Astrocyte of the hippocampus (primary cell): ENCODE measurements around the gene PAQR3.

ENCODE experiments used
- DNase-seq: peaks from one replicate; pipeline ENCODE4 v3.0.0; 2011; ENCODE audit warnings: low read depth, low spot score

Gene PAQR3

DNA sequence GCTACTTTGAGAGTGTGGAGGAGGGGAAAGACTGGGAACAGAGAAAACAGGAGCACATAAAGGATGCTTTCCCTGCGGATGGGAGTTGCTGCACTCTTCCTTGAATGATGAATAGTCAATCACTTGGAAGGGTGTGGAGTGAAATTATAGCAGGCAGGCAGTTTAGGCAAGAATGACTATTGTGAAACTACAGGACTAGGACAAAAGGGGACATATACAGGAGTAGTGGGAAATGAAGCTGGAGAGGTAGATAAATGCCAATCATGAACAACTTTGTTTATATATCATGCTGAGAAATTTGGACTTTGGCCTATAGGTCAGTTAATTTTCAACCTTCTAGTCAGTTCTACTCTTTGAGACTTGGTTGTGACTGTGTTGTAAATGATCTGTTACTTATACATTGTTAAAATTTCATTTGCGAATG, 76.9 kb downstream of the PAQR3 start:
- DNase-seq, result no peak
